Right lobe of liver (tissue), 4 donors: ENCODE measurements around the gene EIF2B4.

Experiments used
- POLR2A ChIP-seq: fragments of 450-650 bp; IDR thresholded peaks from one replicate; pipeline ENCODE4 v1.6.1; 2017; ENCODE audit warnings: antibody characterized with exemption, mild to moderate bottlenecking
- TF ChIP-seq, protein P1 (sequence below), 4 donors: fragments of 200-600 bp in 3 of 4; fragments of 450-650 bp in 1 of 4; IDR thresholded peaks; one replicate each; pipeline versions ENCODE4 v1.5.1 to v1.8.0; 2016 to 2022; ENCODE audit warnings: antibody characterized with exemption in 4 of 4, mild to moderate bottlenecking in 2 of 4
- donor health status: DM: no; HTN: no; CAD: no.
- donor health status: DM: no; HTN: no; CAD: no.
- donor health status: DM: no; HTN: yes; CAD: no.

DNA sequence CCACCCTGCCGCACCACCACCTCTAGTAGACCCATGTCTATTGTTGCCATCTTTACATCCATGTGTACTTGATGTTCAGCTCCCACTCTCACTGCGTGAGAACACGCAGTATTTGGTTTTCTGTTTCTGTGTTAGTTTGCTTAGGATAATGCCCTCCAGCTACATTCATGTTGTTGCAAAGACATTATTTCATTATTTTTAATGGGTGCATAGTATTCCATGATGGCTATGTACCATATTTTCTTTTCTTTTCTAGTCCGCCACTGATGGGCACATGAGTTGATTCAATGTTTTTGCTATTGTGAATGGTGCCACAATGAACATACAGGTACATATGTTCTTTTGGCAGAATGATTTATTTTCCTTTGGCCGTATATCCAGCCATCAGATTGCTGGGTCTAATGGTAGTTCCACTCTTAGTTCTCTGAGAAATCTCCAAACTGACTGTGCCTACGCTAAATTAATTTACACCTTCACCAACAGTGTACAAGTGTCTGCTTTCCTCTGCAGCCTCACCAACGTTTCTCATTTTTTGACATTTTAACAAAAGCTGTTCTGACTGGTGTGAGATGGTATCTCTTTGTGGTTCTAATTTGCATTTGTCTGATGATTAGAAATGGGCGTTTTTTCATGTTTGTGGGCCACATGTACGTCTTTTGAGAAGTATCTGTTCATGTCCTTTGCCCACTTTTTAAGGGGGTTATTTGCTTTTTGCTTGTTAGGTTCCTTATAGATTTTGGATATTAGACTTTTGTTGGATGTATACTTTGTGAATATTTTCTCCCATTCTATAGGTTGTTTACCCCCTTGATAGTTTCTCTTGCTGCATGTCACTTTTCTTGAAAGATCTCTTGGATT lies 20.9 kb upstream of the EIF2B4 start:
- TF ChIP-seq, protein P1, sequence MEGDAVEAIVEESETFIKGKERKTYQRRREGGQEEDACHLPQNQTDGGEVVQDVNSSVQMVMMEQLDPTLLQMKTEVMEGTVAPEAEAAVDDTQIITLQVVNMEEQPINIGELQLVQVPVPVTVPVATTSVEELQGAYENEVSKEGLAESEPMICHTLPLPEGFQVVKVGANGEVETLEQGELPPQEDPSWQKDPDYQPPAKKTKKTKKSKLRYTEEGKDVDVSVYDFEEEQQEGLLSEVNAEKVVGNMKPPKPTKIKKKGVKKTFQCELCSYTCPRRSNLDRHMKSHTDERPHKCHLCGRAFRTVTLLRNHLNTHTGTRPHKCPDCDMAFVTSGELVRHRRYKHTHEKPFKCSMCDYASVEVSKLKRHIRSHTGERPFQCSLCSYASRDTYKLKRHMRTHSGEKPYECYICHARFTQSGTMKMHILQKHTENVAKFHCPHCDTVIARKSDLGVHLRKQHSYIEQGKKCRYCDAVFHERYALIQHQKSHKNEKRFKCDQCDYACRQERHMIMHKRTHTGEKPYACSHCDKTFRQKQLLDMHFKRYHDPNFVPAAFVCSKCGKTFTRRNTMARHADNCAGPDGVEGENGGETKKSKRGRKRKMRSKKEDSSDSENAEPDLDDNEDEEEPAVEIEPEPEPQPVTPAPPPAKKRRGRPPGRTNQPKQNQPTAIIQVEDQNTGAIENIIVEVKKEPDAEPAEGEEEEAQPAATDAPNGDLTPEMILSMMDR (IDR thresholded peaks at IDR 0.05), result no peak
- TF ChIP-seq POLR2A, result no peak
